Stimulated activated CD8-positive, alpha-beta memory T cell treated with anti-CD3 and anti-CD28 coated beads, Interleukin-12 subunit alpha, Interleukin-12 subunit beta, amount 100 ng/mL, for 24 hours (primary cell): ENCODE data around the gene ST6GAL1.
"Not testable (repeated sequence)": the region's sequence is repeated elsewhere in the genome, so short reads cannot be mapped to it uniquely, and the experiment has no call there.

ENCODE experiments used
- DNase-seq: peaks from one replicate; pipeline ENCODE4 v3.0.0-alpha.2; 2020; ENCODE audit errors: extremely low read depth

ST6GAL1 gene

DNA sequence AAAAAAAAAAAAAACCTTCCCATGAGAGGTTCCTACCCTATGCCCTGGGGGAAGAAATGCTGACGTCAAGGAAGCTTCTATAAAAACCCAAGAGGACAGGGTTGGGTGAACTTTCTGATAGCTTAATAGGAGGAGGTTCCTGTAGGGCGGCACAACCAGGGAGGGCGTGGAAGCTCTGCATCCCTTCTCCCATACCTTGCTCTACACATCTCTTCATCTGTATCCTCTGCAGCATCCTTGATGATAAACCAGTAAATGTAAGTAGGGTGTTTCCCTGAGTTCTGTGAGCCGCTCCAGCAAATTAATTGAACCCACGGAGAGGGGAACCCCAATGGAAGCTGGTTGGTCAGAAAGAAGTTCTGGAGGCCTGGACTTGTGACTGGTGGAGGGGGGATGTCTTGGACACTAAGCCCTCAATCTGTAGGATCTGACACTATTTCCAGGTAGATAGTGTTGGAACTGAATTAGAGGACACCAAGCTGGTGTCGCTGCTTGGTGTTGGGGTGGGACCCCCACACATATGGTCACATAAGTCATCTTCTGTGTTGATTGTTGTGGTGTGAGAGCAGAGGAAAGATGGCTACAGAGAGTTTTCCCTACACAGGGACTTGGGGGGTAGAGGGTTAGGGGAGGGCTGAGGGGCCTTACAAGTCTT is 91.5 kb downstream of the ST6GAL1 start:
- no peak for DNase-seq

DNA sequence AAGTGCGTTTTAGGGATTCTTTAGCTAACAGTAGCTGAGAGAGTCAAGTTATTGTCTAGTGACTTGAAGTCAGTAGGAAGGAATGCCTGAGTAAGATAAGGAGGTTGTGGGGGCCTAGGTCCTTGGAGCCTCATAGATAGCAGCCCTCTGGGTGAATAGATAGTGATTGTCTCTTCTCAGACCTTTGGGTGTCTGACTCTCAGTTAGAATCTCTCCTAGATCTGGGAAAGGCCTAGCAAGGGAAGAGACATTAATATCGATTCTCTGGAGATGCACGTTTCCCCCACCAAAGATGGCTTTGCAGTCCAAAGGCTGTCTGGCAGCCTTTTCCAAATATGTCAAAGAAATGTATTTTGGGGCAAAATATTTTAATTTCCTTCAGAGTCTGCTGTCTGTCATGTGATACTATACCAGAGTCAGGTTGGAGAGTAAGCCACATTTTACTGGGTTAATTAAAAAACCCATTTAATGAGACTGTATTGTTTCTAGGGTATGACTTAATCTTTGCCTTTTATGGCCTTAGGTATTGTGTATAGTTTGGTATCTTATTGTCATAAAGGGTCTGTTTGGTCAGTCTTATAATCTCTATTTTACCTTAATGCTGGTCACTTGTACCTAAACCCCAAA is 92.2 kb downstream of the ST6GAL1 start:
- no peak for DNase-seq

DNA sequence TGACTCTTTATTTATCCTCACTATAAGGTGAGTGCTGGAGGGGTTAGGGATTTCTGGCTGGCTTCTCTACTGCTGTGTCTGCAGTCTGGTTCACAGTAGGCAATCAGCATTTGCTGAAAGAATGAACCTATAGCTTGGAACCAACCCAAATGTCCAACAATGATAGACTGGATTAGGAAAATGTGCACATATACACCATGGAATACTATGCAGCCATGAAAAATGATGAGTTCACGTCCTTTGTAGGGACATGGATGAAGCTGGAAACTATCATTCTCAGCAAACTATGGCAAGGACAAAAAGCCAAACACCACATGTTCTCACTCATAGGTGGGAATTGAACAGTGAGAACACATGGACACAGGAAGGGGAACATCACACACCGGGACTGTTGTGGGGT is 93.0 kb downstream of the ST6GAL1 start:
- DNase-seq: not testable (repeated sequence)

DNA sequence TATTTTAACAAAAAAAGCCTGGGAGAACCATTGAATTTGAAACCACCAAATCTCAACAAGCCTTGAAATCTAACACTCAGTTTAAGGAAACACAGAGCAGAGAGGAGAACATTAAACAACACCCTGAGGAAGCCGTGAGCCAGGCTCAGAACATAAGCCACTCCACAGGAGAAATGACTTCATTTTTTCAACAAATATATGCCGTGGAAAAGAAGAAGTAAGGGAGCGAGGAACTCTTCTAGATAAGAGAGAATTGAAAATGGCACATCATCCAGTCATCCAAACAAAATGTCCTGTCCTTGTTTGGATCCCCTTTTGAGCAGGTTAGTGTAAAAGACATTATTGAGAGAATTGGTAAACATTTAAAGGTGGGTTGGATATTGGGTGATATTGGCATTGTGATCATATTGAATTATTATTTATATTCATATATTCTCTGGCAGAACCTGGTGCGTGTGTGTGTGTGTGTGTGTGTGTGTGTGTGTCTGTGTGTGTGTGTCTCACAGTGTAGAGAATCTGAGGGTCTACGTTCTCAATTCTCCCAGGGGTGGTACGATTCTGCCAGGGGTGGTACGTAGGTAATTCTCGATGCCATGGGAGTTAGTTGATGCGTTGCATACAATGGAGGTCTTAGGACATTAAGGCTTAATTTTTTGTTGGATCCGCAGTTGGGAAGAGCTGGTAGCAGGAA is 94.4 kb downstream of the ST6GAL1 start:
- no peak for DNase-seq

DNA sequence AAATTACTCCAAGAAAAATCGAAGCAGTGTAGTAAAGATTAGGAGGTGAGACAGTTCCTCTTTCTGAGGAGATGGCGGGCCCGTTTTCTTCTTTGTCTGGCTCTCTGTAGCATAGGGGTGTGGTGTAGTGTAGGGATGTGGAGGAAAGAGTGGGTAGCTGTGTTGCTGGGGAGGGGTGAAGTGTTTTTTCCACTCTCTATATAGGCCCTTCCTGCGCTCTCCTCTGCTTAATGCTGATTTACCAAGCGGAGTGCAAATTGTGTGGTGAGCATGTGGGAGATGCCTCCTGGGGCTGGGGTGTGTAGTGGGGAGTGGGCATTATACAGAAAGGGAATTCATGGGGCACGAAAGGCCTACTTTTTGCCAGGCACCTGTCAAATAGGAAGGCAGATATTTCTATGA is 94.9 kb downstream of the ST6GAL1 start:
- DNase-seq: no peak

DNA sequence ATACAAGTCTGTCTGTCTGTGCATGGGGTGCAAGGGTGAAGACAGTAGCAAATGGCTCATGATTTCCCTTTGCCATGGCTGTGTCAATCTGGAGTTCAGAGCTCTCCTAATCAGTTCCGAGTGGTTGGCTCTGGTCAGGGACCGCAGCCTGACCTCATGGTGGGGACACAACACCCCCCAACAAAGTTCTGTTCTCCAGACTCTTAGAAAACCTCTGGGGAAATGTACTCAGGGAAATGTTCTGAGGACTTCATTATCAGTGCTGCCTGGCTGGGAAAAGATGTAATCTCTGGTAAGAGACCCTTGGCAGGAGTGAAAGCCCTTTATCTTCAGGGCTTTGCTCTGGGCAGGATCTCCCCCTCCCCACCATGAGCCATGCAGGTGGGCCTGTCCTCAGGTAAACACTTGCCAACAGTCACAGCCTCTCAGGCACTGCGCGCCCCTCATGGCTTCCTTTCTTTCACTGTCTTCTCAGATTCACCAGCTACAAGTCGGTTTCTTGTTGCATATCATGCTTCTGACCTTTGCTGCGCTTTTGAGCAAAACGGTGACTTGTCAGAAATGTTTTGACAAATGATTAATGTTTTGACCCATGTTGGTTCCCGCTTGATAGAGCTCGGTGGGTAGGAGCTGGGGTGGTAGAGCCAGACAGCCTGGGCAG is 95.5 kb downstream of the ST6GAL1 start:
- DNase-seq: no peak

DNA sequence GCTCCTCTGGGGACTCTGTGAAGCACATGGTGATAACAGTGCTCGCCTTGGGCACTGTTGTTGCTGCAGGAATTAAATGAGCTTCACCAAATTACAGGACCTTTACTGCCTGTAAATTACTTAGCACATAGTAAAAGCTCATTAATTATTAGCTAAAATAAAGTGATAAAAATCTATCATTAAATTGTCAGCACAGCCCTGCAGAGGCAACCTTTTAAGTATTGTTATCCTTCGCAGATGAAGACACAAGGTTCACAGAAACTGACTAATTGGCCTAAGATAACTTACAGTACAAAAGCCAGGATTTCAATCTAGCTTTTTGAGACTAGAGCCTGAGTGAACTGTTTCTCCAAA is 96.0 kb downstream of the ST6GAL1 start:
- no peak for DNase-seq

DNA sequence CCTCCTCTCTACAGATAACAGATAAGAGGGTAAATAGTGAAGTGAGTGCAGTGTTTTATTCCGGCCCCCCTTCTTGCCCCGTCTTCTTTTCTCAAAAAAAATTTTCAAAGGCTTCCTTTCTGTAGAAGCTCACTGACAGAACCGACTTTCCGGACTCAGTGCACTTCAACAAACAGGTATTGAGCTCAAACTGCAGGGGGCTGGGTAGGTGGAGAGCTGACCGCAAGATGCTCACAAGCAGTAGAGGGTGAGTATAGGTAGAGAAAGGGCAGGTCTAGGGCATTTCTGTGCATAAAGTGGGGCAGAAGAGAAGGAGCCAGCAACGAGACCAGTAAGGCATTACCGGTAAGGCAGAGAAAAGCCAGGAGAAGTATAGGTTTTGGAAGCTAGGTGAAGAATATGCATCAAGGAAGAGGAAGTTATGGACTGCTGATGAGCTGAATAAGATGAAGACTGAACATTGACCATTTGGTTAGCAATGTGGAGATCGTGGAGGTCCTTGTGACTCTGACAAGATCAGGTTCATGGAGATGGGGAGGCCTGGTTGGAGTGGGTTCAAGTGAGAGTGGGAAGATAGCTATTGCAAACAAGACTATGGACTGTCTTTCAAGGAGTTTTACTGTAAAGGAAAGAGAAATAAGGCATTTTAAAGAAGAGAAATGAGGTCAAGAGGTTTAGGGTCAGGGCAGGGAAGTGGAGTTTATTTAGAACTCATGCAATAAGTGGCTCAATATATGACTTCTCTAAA is 97.4 kb downstream of the ST6GAL1 start:
- no peak for DNase-seq

DNA sequence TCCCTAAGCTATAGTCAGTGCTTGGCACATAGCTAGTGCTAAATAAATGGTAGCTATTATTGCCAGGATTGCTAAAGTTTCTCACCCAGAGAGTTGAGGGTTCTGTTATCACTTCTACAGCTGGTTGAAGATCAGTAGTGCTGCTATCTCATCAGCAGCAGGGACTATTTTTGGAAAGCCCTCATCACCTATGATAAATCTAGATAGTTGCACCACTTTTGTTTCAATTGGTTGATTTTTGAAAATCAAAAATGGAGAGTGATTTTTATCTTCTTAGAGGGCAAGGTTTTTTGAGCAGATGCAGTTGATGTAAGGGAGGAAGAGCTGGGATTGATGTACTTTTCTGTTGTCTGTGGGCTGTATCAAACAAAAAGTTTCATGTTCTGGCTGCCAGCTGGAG is 101.6 kb downstream of the ST6GAL1 start:
- no peak for DNase-seq

DNA sequence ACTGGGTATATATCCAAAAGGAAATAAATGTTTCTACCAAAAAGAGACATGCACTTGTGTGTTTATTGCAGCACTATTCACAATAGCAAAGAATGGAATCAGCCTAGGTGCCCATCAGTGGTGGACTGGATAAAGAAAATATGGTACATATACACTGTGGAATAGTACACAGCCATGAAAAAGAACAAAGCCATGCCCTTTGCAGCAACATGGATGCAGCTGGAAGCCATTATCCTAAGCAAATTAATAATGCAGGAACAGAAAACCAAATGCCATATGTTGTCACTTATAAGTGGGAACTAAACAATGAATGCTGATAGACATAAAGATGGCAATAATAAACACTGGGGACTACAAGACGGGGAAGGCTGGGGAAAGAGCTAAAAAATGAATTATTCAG is 106.1 kb downstream of the ST6GAL1 start:
- no peak for DNase-seq

DNA sequence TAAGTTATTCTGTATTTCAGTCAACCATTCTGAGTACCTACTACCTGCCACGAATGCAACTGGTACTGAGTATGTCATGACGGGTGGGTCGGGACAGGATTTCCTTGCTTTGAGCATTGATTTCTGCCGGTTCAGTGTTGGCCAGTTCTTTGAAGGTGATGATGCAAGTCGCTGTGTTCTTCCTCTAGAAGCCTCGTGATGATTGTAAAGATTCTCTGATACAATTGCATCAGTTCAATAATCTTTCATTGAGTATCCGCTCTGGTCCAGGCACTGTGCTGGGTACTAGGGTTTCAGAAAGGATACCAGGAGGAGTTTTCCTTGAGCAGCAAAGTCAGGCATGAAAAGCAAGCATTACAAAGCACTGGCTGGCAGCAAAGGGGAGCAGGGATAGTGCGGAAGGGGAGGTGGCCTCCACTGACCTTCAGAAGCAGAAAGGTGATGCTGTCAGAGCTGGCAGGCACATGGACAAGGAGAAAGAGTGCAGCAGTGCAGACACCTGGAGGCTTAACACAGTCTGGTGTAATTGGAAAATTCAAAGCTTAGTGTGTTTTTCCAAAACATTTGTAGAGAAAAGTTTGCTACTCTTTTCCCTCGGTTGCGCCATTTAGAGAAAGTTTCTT is 108.9 kb downstream of the ST6GAL1 start:
- DNase-seq: no peak

DNA sequence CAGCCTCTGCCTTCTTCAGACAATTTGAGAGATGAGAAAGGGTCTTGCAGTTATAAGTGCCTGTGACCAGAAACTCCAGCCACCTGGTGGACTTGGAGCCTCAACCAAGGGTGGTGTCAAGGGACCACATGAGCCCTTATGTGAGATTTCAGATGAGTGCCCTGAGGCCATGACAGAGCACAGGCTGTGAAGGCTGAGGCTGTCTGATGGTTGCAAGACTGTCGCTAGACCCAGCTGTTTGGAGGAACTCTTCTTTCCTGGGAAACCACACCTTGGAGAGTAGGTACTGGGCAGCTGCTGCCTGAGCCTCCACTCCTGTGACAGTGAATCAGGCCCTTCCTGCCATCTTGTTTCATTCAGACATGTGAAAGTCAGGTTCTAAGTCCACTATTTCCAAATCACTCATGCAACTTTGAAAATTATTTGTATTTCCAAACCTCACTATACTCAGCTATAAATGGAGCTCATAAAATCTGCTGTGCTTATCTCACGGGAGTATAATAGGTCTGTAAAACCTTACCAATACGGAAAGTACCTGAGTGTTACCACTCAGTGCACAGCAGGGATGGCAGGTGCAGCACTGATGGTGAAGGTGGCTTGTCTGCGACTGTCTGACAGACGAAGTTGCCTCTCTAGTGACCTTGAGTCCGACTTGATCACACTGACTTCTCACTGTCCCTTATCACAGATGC is 109.5 kb downstream of the ST6GAL1 start:
- DNase-seq: no peak

DNA sequence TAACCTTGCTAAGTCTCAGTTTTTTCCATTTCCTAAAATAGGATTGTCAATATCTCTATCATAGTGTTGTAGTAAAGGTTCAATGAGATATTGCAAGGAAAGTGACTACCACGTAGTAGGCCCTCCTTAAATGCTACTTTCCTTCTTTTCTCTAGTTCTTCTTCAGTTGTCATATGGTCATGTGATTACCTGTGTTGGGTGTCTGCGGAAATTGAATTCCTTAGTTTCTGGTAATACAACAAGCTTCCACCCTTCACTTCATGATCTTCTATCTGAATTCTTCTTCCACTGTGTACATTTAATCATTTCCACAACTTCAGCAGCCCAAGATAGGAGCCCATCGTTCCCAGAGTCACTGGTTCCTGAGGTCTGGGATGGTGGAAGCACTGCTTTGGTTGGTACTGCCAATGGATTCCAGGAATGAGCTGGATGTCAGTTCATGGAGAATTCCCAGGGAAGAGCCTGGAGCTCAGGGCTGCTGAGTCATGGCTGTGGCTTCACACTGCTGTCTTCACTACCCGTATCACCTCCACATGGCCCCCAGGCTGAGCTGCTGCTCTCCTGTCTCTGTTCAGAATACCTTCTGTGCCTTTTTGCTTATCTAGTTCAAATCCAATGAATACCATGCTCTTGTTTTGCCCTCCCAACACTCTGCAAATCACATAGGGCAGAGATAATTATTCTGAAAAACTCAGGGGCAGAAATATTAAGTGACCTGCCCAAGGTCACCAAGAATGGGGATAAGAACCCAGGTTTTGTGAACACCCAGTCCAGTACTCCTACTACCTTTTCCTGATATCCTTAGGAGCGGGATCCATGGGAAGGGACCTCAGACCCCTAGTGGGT is 110.4 kb downstream of the ST6GAL1 start:
- DNase-seq: no peak

DNA sequence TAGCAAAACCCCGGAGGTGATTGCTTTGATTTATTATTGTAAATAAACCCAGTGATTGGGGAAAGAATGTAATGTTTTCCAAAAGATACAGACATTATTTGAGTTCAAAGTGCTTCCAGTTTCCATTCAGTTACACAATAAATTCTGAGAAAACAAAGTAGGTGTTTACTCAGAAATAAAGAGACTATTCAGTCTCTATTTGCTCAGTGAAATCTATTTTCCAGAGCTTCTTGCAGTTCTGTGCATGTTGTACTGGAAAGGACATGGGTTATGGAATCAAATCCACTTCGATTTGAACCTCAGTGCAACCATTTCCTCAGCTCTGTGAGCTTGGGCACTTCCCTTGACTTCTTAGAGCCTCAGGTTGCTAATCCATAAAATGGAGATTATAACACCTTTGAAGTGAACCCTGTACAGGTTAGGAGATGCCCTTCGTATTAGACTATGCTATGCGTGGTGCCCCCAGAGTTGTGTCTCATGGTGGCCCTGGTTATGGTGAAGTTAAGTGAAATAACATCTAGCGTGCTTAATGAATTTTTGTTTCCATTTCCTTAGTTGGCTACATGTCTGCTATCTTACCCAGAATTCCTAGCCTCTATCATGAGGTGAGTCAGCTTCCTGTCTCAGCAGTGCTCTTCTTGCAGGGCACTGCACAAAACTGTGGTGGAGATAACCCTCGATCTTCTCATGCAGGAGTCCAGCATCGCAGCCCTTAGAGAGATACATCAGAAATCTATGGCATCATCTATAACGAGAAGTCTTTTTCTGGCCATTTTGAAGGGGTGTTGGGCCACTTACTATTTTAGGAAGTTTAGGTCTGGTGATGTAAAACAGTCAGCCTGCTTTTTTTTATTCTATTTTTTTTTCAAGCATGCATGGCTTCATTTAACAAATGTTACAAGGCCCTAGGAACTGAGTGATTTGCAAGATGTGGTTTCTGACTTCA is 111.3 kb downstream of the ST6GAL1 start:
- no peak for DNase-seq

DNA sequence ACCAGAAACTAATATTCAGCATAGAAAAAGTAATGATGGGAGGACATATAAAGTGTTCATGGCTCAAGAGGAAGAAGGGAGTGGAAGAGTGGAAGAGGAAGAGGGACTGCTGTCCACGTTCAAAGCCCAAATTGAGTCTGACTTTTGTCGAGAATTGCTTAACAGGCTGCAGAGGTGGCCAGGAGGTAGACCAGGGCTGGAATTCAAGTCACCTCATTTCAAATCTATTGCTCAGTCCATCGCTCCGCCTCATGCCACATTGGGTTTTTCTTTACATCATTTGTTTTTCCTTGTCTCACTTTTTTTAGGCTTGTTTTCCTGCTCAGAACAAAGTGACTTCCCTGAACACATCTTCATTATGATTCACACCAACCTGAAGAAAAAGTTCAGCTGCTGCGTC is 112.0 kb downstream of the ST6GAL1 start:
- DNase-seq: no peak

DNA sequence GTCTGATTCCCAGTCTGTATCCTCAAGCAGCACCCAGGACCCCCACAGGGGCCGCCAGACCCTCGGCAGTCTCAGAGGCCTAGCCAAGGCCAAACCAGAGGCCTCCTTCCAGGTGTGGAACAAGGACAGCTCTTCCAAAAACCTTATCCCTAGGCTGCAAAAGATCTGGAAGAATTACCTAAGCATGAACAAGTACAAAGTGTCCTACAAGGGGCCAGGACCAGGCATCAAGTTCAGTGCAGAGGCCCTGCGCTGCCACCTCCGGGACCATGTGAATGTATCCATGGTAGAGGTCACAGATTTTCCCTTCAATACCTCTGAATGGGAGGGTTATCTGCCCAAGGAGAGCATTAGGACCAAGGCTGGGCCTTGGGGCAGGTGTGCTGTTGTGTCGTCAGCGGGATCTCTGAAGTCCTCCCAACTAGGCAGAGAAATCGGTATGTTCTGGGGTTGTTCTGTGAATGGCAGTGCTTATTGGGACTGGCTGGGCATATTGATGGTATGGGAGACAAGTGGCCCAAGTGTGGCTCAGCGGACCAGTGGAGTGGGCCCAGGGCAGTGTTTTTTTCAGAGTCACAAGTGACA is 112.6 kb downstream of the ST6GAL1 start:
- DNase-seq: no peak

DNA sequence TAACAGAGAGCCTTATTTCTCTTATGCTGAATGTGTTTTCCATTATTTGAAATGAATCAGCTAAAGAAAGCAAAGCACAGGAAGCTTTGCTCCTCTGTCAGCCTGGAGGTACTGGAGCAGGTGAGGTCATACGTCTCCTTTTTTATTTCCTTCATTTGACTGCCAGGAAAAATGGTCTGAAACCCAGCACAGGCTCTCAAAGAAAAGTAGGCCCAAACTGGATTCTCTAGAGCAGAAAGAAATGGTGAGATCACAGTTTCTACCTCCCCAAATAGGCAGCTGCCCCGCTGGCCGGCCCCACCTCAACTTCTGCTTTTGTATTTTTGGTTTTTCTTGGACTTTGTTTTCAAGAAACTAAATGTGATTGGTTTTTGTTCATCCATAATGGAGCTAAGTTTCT is 113.9 kb downstream of the ST6GAL1 start:
- DNase-seq: no peak

DNA sequence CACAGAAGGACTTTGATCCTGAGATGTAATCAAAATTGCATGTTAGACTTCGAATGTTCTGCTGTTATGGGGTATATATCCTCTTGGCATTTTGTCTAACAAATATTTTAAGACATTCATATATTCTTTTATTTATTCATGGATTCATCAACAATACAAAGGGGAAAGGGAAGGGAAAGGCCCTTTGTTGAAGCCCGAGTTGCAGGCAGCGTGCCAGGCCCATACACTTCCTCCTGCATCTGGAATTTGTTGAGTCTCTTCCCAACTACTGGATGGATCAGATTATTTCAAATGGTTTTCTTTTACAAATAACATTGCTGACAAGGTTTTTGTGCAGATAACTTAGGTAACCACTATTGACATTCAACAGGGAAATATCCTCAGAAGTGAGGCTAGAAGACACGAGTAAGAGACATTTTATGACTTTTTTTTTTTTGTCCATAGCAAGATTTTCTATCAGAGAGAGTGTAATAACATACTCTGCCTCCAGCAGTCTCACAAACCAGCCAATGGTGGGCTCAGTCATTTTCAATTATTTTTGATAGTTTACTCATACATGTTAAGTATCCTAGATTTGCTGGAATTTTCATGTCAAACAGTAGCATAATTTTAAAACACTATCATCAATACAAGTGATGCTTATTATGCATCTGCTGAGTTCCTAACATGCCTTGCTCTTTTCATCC is 114.7 kb downstream of the ST6GAL1 start:
- DNase-seq: no peak
